Karpas-422 (cell line): ENCODE data around the gene TMEM218. TPM values are rescaled to one million over a fixed set of nuclear protein-coding genes. Genes with fewer than 3 reads are reported as not detected.
"Not testable (repeated sequence)": the region's sequence is repeated elsewhere in the genome, so short reads cannot be mapped to it uniquely, and the experiment has no call there.

ENCODE experiments used
- DNase-seq: peaks from one replicate; pipeline ENCODE4 v3.0.0-alpha.2; 2015
- H2AFZ ChIP-seq: fragments of 200-600 bp; sonication (generic); 2 replicates; pipeline ENCODE4 v1.6.1; 2014; ENCODE audit warnings: antibody characterized with exemption, low read length, mixed read lengths
- H3K27ac ChIP-seq: fragments of 200-600 bp; sonication (generic); 2 replicates; pipeline ENCODE4 v1.5.1; 2014; ENCODE audit warnings: mild to moderate bottlenecking, low read length, moderate library complexity
- H3K27me3 ChIP-seq: fragments of 200-600 bp; sonication (generic); 2 replicates; pipeline ENCODE4 v1.6.1; 2014; ENCODE audit warnings: low read length, mixed read lengths
- H3K36me3 ChIP-seq: fragments of 200-600 bp; sonication (generic); 2 replicates; pipeline ENCODE4 v1.6.1; 2014; ENCODE audit warnings: low read length, mixed read lengths; ENCODE audit not compliant: insufficient read depth
- H3K4me1 ChIP-seq: fragments of 200-600 bp; sonication (generic); 2 replicates; pipeline ENCODE4 v1.6.1; 2014; ENCODE audit warnings: mild to moderate bottlenecking, low read length, mixed read lengths
- H3K4me2 ChIP-seq: fragments of 200-600 bp; sonication (generic); 2 replicates; pipeline ENCODE4 v1.6.1; 2014; ENCODE audit warnings: low read length, low read depth, mild to moderate bottlenecking; ENCODE audit not compliant: poor library complexity, severe bottlenecking
- H3K4me3 ChIP-seq: fragments of 200-600 bp; sonication (generic); 2 replicates; pipeline ENCODE4 v1.5.1; 2014; ENCODE audit warnings: mild to moderate bottlenecking, antibody characterized with exemption, low read length, mixed read lengths
- H3K79me2 ChIP-seq: fragments of 200-600 bp; sonication (generic); 2 replicates; pipeline ENCODE4 v1.6.1; 2014; ENCODE audit warnings: mild to moderate bottlenecking, low read length, mixed read lengths
- H3K9ac ChIP-seq: fragments of 200-600 bp; sonication (generic); 2 replicates; pipeline ENCODE4 v1.6.0; 2014; ENCODE audit warnings: low read length
- H3K9me2 ChIP-seq: fragments of 200-600 bp; sonication (generic), shearing (Covaris generic); replicated peaks from 2 replicates; pipeline ENCODE4 v1.6.0; 2014; ENCODE audit warnings: mild to moderate bottlenecking, low read length, moderate library complexity; ENCODE audit not compliant: insufficient read depth
- H3K9me3 ChIP-seq: fragments of 300-700, 200-600 bp; sonication (generic); 2 replicates; pipeline ENCODE4 v1.6.1; 2014; ENCODE audit warnings: low read length, mixed read lengths
- H4K20me1 ChIP-seq: fragments of 200-600 bp; sonication (generic); 2 replicates; pipeline ENCODE4 v1.6.1; 2014; ENCODE audit warnings: mild to moderate bottlenecking, antibody characterized with exemption, low read length, low read depth; ENCODE audit not compliant: insufficient read depth
- total RNA-seq: library from RNA; depleted of rRNA; stranded (reverse); fragments of >200 nt; shearing (Covaris generic); gene quantifications from 2 replicates; pipeline ENCODE4 v1.2.3, GENCODE V29; 2014; ENCODE audit warnings: low replicate concordance

Gene TMEM218
- total RNA-seq, 1 experiment from 2014 or later: 46.9 TPM

DNA sequence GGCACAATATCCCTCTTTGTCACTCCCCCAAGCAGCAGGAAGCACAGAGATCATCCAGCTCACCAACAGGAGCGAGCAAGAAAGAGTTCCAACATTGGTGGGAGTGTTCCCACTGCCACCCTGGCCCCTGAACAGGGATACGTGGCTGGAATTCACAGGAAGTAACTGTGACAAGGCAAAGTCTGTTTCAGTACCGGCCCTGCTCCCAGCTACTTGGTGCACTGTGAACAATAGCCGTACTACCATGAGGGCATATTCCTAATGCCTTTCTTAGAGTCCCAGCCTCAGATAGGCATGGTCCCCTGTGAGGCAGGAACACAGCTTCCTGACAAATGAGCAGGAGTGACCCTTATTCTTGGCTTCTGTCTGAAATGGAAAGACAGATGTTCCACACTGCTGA, 50.1 kb downstream of the TMEM218 start:
- Histone ChIP-seq H2AFZ (no peak overlapping the region), H3K9me2 (no peaks in the 10 kb centered on the region), H3K4me1 (no peaks in the 10 kb centered on the region), H3K4me2 (no peak overlapping the region), H3K4me3 (no peak overlapping the region), H3K9ac (no peak overlapping the region), H3K36me3 (no peaks in the 10 kb centered on the region), H3K9me3 (no peaks in the 10 kb centered on the region), H3K79me2 (no peaks in the 10 kb centered on the region), H3K27me3 (no peaks in the 10 kb centered on the region), H3K27ac (no peak overlapping the region), H4K20me1 (no peaks in the 10 kb centered on the region)
- DNase-seq: no peak

DNA sequence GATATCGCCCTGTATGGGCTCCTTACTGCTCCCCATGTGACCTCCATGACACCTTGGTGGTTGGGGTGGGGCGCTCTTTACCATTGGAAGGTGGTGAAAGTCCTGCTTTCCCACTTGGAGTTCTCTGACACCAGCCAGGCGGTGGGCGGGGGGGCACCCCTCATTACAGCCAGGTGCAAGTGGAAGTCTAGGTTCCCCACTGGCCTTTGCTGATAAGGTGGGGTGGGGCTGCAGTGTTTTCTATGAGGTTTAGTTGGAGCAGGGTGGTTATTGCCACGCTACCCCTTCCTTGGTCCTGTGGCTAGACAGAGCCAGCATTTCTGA, 53.8 kb downstream of the TMEM218 start:
- no peaks in the 10 kb centered on the region for H3K79me2 ChIP-seq
- no peak overlapping the region for H3K27ac ChIP-seq
- no peaks in the 10 kb centered on the region for H3K9me3 ChIP-seq
- no peak overlapping the region for H3K4me3 ChIP-seq
- H3K27me3 ChIP-seq: no peaks in the 10 kb centered on the region
- H3K9ac ChIP-seq: no peak overlapping the region
- no peaks in the 10 kb centered on the region for H4K20me1 ChIP-seq
- no peak overlapping the region for H2AFZ ChIP-seq
- no peak for DNase-seq
- no peaks in the 10 kb centered on the region for H3K4me1 ChIP-seq
- no peaks in the 10 kb centered on the region for H3K36me3 ChIP-seq
- H3K9me2 ChIP-seq: no peaks in the 10 kb centered on the region
- no peak overlapping the region for H3K4me2 ChIP-seq

DNA sequence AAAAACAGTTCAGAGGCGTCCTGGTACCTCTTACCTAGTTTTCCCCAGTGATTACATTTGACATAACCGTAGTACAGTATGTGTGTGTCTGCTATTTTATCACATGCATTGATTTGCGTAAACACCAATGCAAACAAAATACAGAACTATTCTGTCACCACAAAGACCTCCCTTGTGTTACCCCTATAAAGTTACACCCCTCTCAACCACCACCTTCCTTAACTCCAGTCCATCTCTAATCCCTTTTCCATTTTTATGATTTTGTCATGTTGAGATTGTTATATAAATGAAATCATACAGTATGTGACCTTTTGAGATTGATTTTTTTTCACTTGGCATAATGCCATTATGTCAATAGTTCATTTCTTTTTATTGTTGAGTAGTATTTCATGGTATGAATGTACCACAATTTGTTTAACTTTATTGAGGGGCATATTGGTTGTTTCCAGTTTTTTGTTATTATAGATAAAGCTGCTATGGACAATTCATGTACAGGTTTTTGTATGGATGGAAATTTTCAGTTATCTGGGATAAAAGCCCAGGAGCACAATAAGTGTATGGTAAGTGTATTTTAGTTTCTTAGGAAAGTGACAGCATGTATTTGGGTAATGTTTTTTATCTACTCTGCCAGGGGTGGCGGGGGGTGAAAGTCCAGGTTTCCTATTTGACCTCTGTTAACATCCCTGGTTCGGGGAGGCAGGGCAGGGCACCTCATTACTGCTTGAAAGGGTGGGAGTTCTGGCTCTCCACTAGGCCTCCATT, 54.3 kb downstream of the TMEM218 start:
- no peaks in the 10 kb centered on the region for H3K79me2 ChIP-seq
- DNase-seq: no peak
- H3K27ac ChIP-seq: no peak overlapping the region
- no peaks in the 10 kb centered on the region for H3K36me3 ChIP-seq
- no peaks in the 10 kb centered on the region for H3K9me3 ChIP-seq
- no peaks in the 10 kb centered on the region for H3K27me3 ChIP-seq
- no peaks in the 10 kb centered on the region for H3K4me1 ChIP-seq
- H3K9me2 ChIP-seq: no peaks in the 10 kb centered on the region
- H3K4me3 ChIP-seq: no peak overlapping the region
- H4K20me1 ChIP-seq: no peaks in the 10 kb centered on the region
- H3K4me2 ChIP-seq: no peak overlapping the region
- no peak overlapping the region for H3K9ac ChIP-seq
- H2AFZ ChIP-seq: no peak overlapping the region

DNA sequence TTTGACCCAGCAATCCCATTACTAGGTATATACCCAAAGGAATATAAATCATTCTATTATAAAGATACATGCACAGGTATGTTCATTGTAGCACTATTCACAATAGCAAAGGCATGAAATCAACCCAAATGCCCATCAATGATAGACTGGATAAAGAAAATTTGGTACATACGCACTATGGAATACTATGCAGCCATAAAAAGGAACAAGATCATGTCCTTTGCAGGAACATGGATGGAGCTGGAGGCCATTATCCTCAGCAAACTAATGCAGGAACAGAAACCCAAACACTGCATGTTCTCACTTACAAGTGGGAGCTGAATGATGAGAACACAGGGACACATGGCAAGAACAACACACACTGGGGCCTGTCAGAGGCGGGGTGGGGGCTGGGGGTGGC, 55.3 kb downstream of the TMEM218 start:
- not testable (repeated sequence) for H3K4me2 ChIP-seq, DNase-seq, H3K27me3 ChIP-seq, H3K36me3 ChIP-seq, H4K20me1 ChIP-seq, H3K4me1 ChIP-seq, H3K4me3 ChIP-seq, H3K9me2 ChIP-seq, H2AFZ ChIP-seq, H3K9ac ChIP-seq, H3K9me3 ChIP-seq, H3K79me2 ChIP-seq, H3K27ac ChIP-seq

DNA sequence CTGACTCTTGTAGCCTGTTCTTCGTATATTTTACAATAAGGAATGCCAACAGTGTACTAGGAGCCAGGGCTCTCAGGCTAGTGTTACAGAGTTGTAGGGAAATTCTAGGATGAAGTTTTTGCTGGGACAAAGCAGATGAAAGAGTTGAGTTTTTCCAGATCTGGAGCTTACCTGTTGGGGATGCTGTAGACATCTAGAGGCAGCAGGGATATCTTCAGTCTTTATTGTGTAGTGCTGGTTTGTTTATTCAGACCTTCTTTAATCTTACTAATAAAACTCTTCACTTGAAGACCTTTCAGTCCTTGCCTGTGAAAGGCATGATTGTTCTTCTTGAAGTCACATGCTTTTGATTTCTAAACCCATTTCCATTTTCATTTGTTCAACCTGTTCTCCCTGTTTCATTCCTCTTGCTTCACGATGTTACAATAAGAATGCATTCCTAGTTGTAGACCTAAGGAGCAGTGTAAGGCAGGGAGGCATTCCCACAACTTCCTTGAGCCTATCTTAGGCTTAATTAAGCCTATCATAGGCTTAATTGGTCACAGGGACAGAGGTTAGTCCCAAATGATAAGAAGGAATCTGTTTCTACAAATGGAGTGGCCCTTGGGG, 56.2 kb downstream of the TMEM218 start:
- no peaks in the 10 kb centered on the region for H3K36me3 ChIP-seq
- no peaks in the 10 kb centered on the region for H3K27me3 ChIP-seq
- no peak for DNase-seq
- no peaks in the 10 kb centered on the region for H3K9me2 ChIP-seq
- no peak overlapping the region for H3K4me3 ChIP-seq
- H3K27ac ChIP-seq: no peak overlapping the region
- no peaks in the 10 kb centered on the region for H3K4me1 ChIP-seq
- no peaks in the 10 kb centered on the region for H3K9me3 ChIP-seq
- H3K79me2 ChIP-seq: no peaks in the 10 kb centered on the region
- no peak overlapping the region for H2AFZ ChIP-seq
- H3K4me2 ChIP-seq: no peak overlapping the region
- no peaks in the 10 kb centered on the region for H4K20me1 ChIP-seq
- no peak overlapping the region for H3K9ac ChIP-seq

DNA sequence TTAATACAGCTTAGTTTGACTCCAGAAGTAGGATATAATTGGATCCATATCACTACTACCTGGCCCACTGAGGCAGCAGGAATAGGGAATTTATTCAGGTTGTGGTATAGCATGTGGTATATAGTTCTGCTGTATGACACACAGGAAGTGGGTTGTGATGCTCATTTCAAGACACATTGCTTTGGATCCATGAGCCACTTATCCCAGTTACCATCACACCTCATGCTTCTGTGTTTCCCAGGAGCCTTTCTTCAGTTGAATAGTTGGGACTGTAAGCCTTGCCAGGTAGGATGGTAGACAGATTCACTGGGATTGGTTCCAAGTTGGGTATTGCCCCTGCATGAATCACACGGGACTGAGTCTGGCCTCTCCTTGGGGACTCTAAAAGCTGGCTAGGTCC, 58.3 kb downstream of the TMEM218 start:
- DNase-seq: no peak

DNA sequence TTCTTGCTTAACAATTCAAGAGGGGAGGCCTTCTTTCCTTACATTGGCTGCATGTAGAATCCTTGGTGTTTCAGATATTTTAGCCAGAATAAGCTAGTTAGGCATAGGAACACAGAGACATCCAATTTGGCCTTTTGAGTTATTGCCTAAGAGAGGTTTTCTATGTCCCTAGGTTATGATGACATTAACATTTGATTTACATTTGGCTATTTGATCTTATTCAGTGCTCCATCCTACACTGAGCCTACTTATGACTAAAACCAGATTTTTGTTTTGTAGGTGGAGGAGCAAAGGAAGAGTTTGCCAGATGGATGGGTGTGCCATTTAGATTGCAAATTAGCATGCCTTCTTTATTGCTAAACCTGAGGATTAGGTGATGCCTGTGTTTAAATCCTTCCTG, 59.4 kb downstream of the TMEM218 start:
- no peaks in the 10 kb centered on the region for H3K9me2 ChIP-seq
- no peak overlapping the region for H3K27ac ChIP-seq
- no peaks in the 10 kb centered on the region for H3K36me3 ChIP-seq
- H3K79me2 ChIP-seq: no peaks in the 10 kb centered on the region
- H3K4me1 ChIP-seq: no peaks in the 10 kb centered on the region
- no peak for DNase-seq
- no peak overlapping the region for H3K4me3 ChIP-seq
- no peaks in the 10 kb centered on the region for H3K9me3 ChIP-seq
- no peak overlapping the region for H2AFZ ChIP-seq
- H3K4me2 ChIP-seq: no peak overlapping the region
- H3K27me3 ChIP-seq: no peaks in the 10 kb centered on the region
- H4K20me1 ChIP-seq: no peaks in the 10 kb centered on the region
- H3K9ac ChIP-seq: no peak overlapping the region

More for the DNA sequence above, 58.3 kb downstream of the TMEM218 start:
- H3K9me3 ChIP-seq: no peaks in the 10 kb centered on the region
- H3K79me2 ChIP-seq: no peaks in the 10 kb centered on the region
- no peak overlapping the region for H2AFZ ChIP-seq
- H3K27me3 ChIP-seq: no peaks in the 10 kb centered on the region
- H3K9ac ChIP-seq: no peak overlapping the region
- H3K4me3 ChIP-seq: no peak overlapping the region
- no peak overlapping the region for H3K27ac ChIP-seq
- H3K36me3 ChIP-seq: no peaks in the 10 kb centered on the region
- no peaks in the 10 kb centered on the region for H3K9me2 ChIP-seq
- no peaks in the 10 kb centered on the region for H4K20me1 ChIP-seq
- no peaks in the 10 kb centered on the region for H3K4me1 ChIP-seq
- no peak overlapping the region for H3K4me2 ChIP-seq

DNA sequence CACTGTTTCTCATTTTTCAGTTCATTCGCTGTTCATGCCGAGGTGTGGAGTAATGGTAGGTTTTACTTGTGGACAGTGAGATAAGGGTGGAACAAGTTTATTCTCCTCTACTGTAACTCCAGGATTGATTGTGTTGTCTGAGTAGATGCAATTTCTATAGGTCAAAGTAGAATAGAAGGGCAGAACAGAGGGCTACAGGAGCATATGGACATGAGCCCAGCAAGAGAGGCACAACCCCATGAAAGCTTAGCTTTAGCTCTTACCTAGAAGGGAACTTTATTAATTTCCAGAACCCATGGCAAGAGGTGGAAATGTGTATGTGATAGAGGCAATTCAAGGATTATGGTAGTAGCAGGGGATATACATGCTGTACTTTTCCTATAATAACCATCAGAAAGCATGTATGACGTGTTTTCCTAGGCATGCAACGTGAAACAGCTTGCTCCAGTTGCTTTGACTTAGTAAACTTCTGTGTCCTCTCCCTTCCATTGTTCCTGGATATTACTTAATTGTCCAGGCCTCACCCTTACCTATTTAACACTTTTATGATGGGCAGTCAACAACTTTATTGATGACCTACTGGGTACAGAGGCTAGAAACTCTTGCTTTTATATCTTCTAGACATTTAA, 62.1 kb downstream of the TMEM218 start:
- H3K79me2 ChIP-seq: no peaks in the 10 kb centered on the region
- H3K4me3 ChIP-seq: no peak overlapping the region
- H3K9me2 ChIP-seq: no peaks in the 10 kb centered on the region
- no peaks in the 10 kb centered on the region for H3K9me3 ChIP-seq
- no peak overlapping the region for H3K9ac ChIP-seq
- H3K4me1 ChIP-seq: no peaks in the 10 kb centered on the region
- no peaks in the 10 kb centered on the region for H3K27me3 ChIP-seq
- DNase-seq: no peak
- no peak overlapping the region for H3K4me2 ChIP-seq
- no peak overlapping the region for H2AFZ ChIP-seq
- no peaks in the 10 kb centered on the region for H4K20me1 ChIP-seq
- H3K27ac ChIP-seq: no peak overlapping the region
- no peaks in the 10 kb centered on the region for H3K36me3 ChIP-seq
